Esophagus muscularis mucosa (tissue), 4 donors: ENCODE results near the gene MZT2B. TPM values are rescaled to one million over a fixed set of nuclear protein-coding genes. Genes with fewer than 3 reads are reported as not detected.
"Not testable (repeated sequence)": the region's sequence is repeated elsewhere in the genome, so short reads cannot be mapped to it uniquely, and the experiment has no call there.

Experiments
- DNase-seq: peaks from one replicate; pipeline ENCODE4 v3.0.0-alpha.2; 2017; ENCODE audit errors: extremely low spot score
- H3K27ac ChIP-seq, 4 donors: fragments of 200-600 bp; sonication (generic); replicated peaks in 1 of 4; 1 replicate in 3 of 4; 2 replicates in 1 of 4; pipeline ENCODE4 v1.5.1; 2016 to 2019; ENCODE audit warnings: mild to moderate bottlenecking in 1 of 4
- H3K27me3 ChIP-seq, 4 donors: fragments of 200-600 bp; sonication (generic); one replicate each; pipeline versions ENCODE4 v1.5.1 to v1.6.0; 2016 to 2019
- H3K36me3 ChIP-seq, 4 donors: fragments of 200-600 bp; sonication (generic); one replicate each; pipeline ENCODE4 v1.5.1; 2016 to 2019
- H3K4me1 ChIP-seq, 4 donors: fragments of 200-600 bp; sonication (generic); one replicate each; pipeline ENCODE4 v1.5.1; 2016 to 2019
- H3K4me3 ChIP-seq, 4 donors: fragments of 200-600 bp; sonication (generic); 1 replicate in 2 of 4; 2 replicates in 2 of 4; pipeline ENCODE4 v1.5.1; 2016 to 2019; ENCODE audit warnings: mild to moderate bottlenecking in 4 of 4, moderate library complexity in 1 of 4
- H3K9me3 ChIP-seq, 4 donors: fragments of 200-600 bp; sonication (generic); 1 replicate in 3 of 4; 2 replicates in 1 of 4; pipeline ENCODE4 v1.5.1; 2016 to 2019
- EP300 ChIP-seq: sonication (generic); formaldehyde crosslinking; IDR thresholded peaks from one replicate; pipeline ENCODE4 v1.6.1; 2017; ENCODE audit warnings: antibody characterized with exemption
- POLR2A ChIP-seq: fragments of 450-650 bp; IDR thresholded peaks from one replicate; pipeline ENCODE4 v1.6.1; 2017; ENCODE audit warnings: antibody characterized with exemption, moderate library complexity, mild to moderate bottlenecking, low read depth
- POLR2AphosphoS5 ChIP-seq, 2 donors: sonication (generic); formaldehyde crosslinking; IDR thresholded peaks; one replicate each; pipeline ENCODE4 v1.6.1; 2017; ENCODE audit warnings: antibody characterized with exemption in 2 of 2
- WGBS: methylation state at CpG from one replicate; pipeline ENCODE4 v1.1.5; 2018; 5-methylcytosine and 5-hydroxymethylcytosine counted together
- intact Hi-C: fragments of 100-400 bp; cut with DNase I; formaldehyde crosslinking; loops from one replicate; pipeline ENCODE4 v1.15.1; 2023
- total RNA-seq, 4 donors: library from RNA; depleted of rRNA; stranded (reverse); fragments of >200 nt; gene quantifications; one replicate each; pipeline versions ENCODE4 v1.1.0 to v1.2.1, GENCODE V29; 2016
- TF ChIP-seq, protein P1 (sequence below), 3 experiments: fragments of 200-600 bp in 2 of 3; fragments of 450-650 bp in 1 of 3; sonication (generic) in 2 of 3; IDR thresholded peaks; one replicate each; pipeline ENCODE4 v1.5.1; 2017 to 2019; ENCODE audit warnings: antibody characterized with exemption in 3 of 3, mild to moderate bottlenecking in 2 of 3, moderate library complexity in 1 of 3

The MZT2B gene
- total RNA-seq, 4 donors from 2014 or later: 145 to 282 (median 196) TPM

DNA sequence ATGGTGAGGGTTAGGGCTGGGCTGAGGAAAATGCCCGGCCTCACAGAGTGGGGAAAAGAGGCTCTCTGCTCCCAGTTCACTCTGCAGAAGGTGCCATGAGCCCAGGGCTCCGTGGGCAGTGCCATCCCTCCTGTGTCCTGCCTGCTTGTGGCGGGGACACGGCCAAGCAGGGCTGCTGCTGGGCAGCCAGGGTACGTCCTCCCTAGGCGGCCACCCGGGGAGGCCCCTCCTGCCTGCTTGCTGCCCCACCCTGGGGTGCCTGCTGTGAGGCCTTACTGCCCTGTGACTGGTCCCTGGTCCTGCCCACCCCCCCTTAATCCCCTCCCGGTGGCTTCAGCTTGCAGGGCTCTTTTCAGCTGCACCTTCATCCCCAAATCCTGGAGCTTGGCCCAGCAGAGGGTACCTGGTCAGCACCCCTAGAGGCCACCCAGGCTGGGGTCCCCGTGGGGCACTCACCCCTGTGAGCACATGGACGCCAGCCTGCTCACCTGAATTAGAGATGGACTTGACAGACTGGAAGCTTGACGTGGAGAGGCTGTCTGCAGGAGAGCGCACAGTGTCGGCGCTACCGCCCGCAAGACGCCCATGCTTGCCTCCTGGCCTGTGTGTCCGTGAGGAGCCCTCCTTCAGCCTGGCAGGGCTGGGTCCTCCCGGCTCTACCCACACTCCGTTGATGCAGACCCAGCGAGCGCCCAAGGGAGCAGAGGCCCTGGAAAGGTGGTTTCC is 40.3 kb upstream of the MZT2B start:
- peaks cover 0 to 13% (median 0%) of the 10 kb centered on the region in 4 donors for H3K27me3 ChIP-seq
- WGBS: no CpG with 5 or more reads among the region's 22 CpGs
- H3K4me1 ChIP-seq: peaks cover 0 to 17% (median 16%) of the 10 kb centered on the region in 4 donors
- H3K4me3 ChIP-seq, H3K36me3 ChIP-seq, intact Hi-C loops, H3K9me3 ChIP-seq, DNase-seq, H3K27ac ChIP-seq: not testable (repeated sequence)

DNA sequence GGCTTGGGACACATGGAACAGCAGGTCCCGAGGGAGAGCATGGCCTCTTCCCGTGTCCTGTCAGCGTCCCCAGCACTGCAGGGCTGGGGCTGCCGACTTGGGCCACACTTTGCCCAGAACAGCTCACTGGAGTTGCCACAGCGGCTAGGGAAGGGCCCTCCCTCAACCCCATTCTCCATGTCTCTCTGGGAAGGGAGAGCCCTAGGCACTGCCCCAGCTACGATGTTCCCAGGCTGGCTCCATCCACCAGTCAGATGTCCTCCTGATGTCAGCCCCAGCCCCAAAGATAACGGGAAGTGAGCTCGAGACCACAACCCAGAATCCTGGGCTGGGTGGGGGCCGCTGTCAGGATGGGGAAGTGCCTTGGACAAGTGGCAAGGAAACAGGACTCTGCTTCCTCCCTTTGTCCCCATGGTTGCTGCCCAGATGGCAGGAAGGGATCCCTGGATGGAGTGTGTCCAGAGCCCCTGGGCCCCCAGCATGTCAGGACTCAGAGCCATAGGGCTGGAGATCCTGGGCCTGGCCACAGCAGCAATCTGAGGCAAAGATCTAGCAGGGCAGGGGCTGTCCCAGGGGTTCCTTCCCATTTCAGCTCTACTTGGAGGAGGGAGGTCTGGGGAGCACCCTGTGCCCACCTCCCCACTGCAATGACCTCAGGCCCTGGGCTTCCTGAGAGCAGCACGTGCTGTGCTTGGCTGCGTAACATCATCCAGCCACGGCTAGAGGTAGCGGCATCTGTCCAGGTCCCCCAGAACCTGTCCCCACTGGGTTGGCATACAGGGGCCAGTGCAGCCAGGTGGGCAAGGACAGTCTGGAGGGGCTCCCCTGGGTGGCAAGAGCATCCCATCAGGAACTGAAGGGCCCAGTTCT is 39.4 kb upstream of the MZT2B start:
- WGBS: 88% methylated on average over 12 of the region's 13 CpGs
- H3K4me3 ChIP-seq, H3K27ac ChIP-seq, DNase-seq, H3K36me3 ChIP-seq, intact Hi-C loops, H3K9me3 ChIP-seq: not testable (repeated sequence)
- Histone ChIP-seq H3K4me1 (peaks cover 0 to 17% (median 16%) of the 10 kb centered on the region in 4 donors), H3K27me3 (peaks cover 0 to 13% (median 0%) of the 10 kb centered on the region in 4 donors)

GRCh38 chr2:130143266-130144039 is 38.6 kb upstream of the MZT2B start:
- 53% methylated on average over 16 of the region's 28 CpGs for WGBS
- peaks cover 0 to 17% (median 16%) of the 10 kb centered on the region in 4 donors for H3K4me1 ChIP-seq
- intact Hi-C loops, H3K36me3 ChIP-seq, DNase-seq, H3K9me3 ChIP-seq, H3K27ac ChIP-seq: not testable (repeated sequence)
- H3K27me3 ChIP-seq: peaks cover 0 to 13% (median 0%) of the 10 kb centered on the region in 4 donors
- peak overlapping the region; percentile 46 to 57 (median 51) for H3K4me3 ChIP-seq

DNA sequence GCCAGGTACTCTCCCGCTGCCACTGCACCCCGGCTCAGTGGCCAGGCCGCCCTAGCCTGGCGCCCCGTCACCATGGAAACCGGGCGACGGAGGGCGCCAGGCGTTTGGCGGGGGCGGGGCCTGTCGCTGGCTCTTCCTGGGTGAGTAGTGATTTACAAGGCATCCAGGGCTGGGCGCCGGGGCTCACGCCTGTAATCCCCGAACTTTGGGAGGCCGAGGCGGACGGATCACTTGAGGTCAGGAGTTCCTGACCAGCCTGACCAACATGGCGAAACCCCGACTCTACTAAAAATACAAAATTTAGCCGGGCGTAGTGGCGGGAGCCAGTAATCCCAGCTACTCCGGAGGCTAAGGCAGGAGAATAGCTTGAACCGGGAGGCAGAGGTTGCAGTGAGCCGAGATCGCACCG is 37.1 kb upstream of the MZT2B start, which contains the start of gene CCDC74B:
Gene CCDC74B, minus strand, starts transcription at position 107 of the 409 bp plus-strand sequence. CDS start 116 bp downstream, outside the sequence.
- Histone ChIP-seq H3K4me1 (peaks cover 0 to 17% (median 16%) of the 10 kb centered on the region in 4 donors), H3K27me3 (peaks cover 0 to 13% (median 0%) of the 10 kb centered on the region in 4 donors), H3K4me3 (peak within 1 kb of the TSS; percentile 46 to 57 (median 51)), H3K27ac (peak within 1 kb of the TSS in 1 of 4 donors; percentile 13)
- H3K36me3 ChIP-seq, H3K9me3 ChIP-seq, DNase-seq, intact Hi-C loops: not testable (repeated sequence)
- WGBS: 19% methylated on average over 17 of the region's 30 CpGs

DNA sequence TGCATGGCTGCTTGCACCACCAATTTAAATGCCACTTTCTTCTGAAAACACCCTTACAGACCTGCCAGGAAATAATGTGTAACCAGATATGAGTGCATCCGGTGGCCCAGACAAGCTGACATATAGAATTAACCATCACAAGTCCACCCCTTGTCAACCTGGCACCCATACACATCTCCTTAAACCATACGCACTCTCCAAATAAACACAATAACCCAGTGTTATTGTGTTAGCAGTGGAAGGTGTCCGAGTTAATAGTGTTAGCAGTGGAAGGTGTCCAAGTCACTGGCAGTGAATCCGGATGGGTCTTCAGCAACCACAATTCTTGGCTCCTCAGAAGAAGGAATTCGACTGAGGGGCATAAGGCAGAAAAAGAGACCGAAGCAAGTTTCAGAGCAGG is 33.5 kb upstream of the MZT2B start:
- peaks cover 0 to 16% (median 14%) of the 10 kb centered on the region in 4 donors for H3K4me1 ChIP-seq
- WGBS: 32% methylated on average over 6 of the region's 6 CpGs
- H3K4me3 ChIP-seq, H3K9me3 ChIP-seq, H3K27ac ChIP-seq, intact Hi-C loops, DNase-seq, H3K27me3 ChIP-seq: not testable (repeated sequence)
- H3K36me3 ChIP-seq: peaks cover 15 to 23% (median 20%) of the 10 kb centered on the region in 4 donors

DNA sequence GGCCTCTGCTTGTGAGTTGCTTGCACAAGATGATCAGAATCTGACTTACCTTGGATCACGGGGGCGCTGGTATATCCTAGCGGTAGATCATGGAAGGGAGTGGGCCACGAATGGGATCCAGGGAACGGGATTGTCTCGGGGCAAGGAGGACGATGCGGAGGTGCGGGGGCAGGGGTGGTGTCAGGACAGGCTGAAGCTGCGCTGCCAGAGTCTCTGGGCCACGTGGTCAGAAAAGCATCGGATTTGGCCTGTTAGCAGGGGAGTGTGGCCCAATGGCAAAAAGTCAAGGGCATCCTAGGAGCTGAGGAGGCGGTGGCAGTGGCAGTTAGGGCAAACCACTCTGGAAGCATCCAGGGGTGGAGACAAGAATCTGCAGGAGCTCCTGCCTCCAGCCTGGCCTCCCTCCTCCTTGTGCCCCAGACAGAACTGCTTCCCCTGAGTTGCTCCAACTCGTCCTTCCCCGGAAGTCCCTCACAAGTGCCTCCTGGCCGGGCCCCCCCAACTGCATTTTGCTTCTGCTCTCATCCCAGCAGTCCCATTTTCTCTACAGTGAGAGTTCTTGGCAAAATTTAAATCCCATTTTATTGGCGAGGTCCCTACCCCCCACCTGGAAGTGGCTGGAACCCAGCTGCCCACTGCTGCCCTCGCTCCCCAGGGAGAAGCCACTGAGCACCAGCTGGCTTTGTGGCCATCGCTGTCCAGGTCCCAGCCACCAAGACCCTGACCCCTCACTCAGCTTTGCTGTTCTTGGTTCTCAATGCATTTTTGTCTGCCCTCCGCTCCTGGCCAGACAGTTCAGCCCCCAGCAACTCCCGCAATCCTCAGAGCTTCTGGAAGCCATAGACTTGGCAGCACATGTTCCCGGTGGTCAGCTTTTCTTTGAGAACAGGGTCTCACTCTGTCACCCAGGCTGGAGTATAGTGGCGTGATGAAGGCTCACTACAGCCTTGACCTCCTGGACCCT is 31.6 kb upstream of the MZT2B start:
- Histone ChIP-seq H3K36me3 (peaks cover 24 to 42% (median 37%) of the 10 kb centered on the region in 4 donors), H3K9me3 (no peaks in the 10 kb centered on the region), H3K4me1 (peaks cover 0 to under 1% (median under 1%) of the 10 kb centered on the region in 4 donors), H3K27me3 (no peaks in the 10 kb centered on the region), H3K4me3 (no peak overlapping the region), H3K27ac (no peak overlapping the region)
- DNase-seq: no peak
- intact Hi-C loops: no loop called here
- TF ChIP-seq POLR2A (no peak), EP300 (no peak), POLR2AphosphoS5 (IDR thresholded peaks at IDR 0.05) (no peak)
- TF ChIP-seq, protein P1, sequence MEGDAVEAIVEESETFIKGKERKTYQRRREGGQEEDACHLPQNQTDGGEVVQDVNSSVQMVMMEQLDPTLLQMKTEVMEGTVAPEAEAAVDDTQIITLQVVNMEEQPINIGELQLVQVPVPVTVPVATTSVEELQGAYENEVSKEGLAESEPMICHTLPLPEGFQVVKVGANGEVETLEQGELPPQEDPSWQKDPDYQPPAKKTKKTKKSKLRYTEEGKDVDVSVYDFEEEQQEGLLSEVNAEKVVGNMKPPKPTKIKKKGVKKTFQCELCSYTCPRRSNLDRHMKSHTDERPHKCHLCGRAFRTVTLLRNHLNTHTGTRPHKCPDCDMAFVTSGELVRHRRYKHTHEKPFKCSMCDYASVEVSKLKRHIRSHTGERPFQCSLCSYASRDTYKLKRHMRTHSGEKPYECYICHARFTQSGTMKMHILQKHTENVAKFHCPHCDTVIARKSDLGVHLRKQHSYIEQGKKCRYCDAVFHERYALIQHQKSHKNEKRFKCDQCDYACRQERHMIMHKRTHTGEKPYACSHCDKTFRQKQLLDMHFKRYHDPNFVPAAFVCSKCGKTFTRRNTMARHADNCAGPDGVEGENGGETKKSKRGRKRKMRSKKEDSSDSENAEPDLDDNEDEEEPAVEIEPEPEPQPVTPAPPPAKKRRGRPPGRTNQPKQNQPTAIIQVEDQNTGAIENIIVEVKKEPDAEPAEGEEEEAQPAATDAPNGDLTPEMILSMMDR (IDR thresholded peaks at IDR 0.05): no peak
- WGBS: 90% methylated on average over 23 of the region's 23 CpGs

- peaks cover 24 to 49% (median 39%) of the 10 kb centered on the region in 4 donors for H3K36me3 ChIP-seq
- H3K27me3 ChIP-seq, intact Hi-C loops, H3K9me3 ChIP-seq, H3K4me1 ChIP-seq, H3K27ac ChIP-seq, H3K4me3 ChIP-seq, DNase-seq: not testable (repeated sequence)
- 65% methylated on average over 5 of the region's 5 CpGs for WGBS
Measured at GRCh38 chr2:130151145-130151512, 30.9 kb upstream of the MZT2B start.

GRCh38 chr2:130152136-130152815 is 29.8 kb upstream of the MZT2B start:
- intact Hi-C loops, H3K27me3 ChIP-seq: not testable (repeated sequence)

More at GRCh38 chr2:130152136-130152815, 29.8 kb upstream of the MZT2B start:
- H3K4me1 ChIP-seq, H3K9me3 ChIP-seq, H3K4me3 ChIP-seq, H3K27ac ChIP-seq, DNase-seq: not testable (repeated sequence)
- H3K36me3 ChIP-seq: peaks cover 24 to 58% (median 41%) of the 10 kb centered on the region in 4 donors
- 91% methylated on average over 9 of the region's 27 CpGs for WGBS
